ENCODE results near the gene S100A7.
"Not testable (repeated sequence)": the region's sequence is repeated elsewhere in the genome, so short reads cannot be mapped to it uniquely, and the experiment has no call there.

The S100A7 gene

DNA sequence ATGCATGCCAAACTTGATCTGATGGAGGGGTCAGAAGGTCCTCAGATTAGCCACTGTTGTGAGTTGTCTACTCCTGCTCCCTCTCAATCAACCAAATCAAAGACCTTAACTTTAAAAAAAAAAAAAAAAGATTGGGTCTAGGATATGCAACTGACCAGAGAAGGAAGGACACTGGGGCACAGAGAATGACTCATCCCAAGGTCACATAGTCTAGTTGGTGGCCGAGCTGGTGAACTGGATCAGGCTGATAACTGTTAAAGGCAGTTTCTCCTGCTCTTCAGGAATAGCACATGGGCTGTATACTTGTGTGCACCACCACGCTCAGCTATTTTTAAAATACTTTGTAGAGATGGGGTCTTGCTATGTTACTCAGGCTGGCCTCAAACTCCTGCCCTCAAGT is 14.8 kb upstream of the S100A7 start:
- DNase-seq = no peak

DNA sequence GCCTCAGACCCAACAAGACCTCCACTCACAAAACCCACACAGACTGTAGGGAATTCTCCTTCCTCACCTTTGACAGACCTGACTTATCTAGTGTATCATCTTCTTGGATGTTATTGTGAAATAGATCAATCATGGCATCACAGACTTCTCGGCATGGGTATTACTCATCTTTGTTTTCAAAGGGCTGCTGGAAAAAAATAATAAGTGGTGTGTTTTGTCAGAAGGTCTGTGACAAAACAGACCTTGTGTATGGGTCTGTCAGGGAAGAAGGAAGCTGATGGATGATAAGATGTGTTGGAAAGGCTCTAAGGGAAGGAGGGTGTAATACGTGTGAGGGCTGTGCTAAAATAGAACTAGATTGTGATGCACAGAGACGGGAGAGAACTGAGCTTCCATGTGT is 13.9 kb upstream of the S100A7 start:
- no peak for DNase-seq

DNA sequence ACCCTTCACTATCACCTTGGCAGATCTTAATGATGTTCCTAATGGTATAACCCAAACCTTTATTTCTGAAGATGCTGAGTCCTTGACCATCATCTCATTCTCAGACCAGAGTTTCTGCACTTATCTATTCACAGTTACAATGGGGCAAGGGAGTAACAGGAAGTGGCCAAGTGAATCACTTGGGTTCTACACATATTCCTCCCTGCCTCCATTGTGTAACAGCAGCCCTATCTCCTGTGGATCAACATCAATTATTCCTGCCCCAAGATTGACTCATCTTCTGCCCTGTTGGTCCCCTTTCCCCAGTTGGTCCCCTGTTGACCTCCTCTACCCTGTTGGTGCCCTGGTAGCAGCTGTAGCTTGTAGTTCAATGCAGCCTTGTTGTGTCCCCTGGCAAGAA is 10.3 kb upstream of the S100A7 start:
- DNase-seq = no peak

DNA sequence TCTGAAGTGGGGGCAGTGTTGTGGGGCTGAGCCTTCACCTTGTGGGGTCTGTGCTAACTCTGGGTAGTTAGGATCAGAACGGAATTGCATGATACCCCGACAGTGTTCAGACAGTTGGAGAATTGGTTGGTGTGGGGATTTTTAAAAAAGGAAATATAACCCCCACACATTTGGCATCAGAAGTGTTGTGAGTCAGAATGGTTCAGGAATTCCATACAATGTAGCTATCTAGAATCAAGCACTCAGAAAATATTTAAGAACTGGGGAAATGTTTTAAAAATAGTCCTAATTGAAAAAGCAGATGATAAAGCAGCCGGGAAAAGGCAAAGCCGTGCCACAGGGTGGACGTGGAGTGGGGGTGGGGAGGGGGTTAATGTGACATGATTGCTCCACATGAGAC is 6.5 kb upstream of the S100A7 start:
- DNase-seq = no peak

DNA sequence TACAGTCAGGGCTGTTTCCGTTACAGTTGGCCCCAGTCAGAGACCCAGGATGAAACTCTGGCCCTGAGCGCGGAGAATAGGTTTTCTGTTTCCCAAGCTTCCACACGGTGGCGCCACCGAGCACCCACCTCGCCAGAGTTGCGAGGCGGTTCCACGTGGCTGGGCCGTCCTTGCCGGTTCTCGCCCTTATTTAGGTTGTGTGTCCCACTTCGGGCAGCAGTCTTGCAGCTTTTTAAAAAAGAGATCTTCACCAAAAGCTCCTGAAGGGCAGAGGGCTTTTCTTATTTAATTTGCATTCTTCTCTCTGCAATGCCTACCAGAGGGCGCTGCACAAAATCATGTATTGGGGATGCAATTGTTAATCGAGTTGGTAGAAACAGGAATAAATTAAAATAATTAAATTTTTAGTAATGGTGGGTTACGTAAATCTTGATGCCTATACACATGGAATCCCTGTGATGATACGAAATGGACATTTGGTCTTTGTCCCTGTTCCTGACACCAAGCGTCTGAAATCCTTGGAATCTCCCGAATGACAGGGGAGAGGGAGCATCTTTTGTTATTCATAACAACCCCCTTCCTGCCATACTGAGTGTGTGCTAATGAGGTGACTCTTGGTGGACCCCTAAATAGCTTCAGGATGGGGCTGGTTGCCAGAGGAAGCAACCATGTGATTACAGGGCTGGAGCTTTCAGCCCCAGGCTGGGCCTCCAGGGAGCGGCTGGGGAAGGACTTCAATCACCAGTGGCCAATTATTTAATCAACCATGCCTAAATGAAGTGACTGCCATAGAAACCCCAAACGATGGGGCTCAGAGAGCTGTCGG is 5.6 kb upstream of the S100A7 start:
- DNase-seq = no peak

DNA sequence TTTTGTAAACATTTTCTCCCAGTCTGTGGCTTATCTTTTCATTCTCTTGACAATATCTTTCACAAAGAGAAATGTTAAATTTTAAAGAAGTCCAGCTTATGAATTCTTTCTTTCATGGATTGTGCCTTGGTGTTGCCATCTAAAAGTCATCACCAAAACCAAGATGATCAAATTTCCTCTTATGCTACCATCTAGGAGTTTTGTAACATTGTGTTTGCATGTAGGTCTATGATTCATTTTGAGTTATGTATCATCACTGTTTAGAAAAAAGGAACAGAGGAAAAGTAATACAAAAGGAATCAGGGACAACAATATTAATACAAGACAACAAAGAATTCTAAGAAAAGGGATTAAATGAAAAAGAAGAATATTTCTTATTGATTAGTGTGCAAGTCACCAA is 2.3 kb upstream of the S100A7 start:
- not testable (repeated sequence) for DNase-seq

DNA sequence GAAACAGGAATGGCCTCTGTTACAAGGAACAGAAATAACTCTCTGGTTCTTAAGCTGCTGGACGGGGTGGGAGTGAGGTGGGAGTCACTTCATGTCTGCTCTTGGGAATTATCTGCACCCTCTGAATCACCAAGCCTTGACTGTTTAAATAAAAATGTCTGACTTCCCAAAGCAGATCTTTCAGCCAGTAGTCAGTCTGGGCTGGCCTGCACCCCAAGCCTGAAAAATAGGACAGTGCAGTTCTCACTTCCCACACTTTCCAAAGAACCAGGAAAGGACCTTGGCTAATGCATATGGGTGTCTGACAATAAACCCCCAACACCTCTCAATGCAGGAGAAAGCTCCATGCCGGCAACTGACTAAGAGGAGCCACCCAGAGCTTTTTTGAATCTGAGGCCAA is 796 bp downstream of the S100A7 start:
- no peak for DNase-seq

DNA sequence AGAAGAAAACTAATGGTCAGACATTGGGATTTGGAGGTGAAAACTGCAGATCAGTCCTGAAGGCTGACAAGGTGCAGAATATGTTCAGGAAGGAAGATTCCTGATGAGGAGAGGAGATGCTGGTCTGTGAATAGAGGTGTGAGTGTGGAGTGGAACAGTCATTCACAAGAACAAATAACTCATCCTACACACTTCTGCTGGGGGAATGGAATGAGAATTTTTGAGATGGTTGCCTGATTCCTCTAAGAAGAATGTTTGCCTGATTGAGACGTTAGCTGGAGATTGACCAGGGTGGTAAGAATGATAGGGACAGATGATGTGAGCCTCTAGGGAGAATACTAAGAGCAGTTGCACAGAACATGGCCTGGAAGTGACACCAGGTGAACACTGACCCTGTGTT is 4.1 kb downstream of the S100A7 start:
- no peak for DNase-seq

DNA sequence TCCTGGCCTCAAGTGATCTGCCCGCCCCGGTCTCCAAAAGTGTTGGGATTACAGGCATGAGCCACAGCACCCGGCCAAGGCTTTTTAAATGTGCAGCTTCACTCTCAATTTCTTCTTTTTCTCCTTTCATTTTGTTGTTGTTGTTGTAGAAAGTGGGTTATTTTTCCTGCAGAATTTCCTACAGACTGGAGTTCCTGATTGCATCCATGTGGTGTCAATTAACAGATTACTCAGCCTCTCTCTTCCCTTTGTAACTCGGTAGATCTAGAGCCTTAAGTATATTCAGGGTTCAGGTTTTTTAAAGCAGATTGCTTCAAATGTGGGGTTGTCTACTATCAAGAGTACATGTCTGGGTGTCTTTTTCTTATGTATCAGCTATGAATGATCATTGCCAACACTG is 11.6 kb downstream of the S100A7 start:
- not testable (repeated sequence) for DNase-seq

DNA sequence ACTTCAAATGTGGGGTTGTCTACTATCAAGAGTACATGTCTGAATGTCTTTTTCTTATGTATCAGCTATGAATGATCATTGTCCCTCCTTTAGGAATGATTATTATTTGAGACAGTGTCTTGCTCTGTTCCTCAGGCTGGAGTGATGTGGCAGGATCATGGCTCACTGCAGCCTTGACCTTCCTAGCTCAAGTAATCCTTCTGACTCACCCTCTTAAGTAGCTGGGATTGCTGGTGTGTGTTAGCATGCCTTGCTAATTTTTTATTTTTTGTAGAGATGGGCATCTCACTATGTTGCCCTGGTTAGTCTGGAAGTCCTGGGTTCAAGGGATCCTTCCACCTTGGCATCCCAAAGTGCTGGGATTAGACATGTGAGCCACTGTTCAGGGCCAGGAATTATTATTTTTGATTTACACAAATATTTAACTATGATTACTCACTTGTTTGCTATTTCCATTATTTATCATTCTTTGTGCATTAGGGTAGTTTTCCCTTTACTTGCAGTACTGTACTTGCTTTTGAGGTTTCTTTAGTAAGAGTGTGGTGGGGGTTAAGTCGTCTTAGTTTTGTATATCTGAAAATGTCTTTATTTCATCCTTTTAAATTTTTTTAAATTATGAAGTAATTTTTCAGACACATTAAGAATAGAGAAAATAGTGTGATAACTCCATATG is 12.8 kb downstream of the S100A7 start:
- DNase-seq = no peak

DNA sequence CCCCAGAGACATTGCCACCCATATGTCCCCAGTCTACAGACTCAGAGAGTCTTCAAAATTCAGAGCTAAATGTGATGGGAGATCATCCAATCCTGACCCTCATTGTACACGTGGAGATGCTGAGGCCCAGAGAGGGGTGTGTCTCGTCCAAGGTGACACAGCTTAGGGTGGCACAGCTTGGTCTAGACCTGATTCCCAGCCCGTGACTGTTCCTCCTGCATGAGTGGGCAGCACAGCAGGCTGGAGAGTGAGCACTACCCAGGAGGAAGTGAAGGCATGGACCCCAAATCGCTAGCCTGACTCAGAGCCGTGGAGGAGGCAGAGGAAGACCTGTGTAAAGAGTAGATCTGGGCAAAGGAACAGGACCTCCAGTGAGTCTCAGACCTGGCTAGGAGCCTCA is 16.4 kb downstream of the S100A7 start:
- DNase-seq = no peak

DNA sequence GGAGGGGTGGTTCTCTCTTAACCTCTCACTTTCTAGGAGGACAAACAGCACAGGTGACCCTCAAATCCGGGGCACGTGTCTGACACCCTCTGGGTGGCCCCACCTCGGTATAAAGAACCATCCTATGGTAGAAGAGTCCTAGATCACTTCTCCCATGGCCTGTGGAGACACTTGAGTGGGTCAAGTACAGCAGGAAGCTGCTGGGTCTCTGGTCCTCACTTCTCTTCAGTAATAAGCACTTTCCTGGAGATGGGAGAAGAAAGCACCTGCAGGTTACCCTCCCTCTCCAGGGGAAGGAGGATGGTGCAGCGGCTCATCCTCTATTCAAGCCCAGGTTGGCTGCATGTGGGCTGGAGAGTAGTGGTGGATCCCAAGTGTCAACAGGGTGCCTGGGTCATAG is 17.0 kb downstream of the S100A7 start:
- DNase-seq = no peak

DNA sequence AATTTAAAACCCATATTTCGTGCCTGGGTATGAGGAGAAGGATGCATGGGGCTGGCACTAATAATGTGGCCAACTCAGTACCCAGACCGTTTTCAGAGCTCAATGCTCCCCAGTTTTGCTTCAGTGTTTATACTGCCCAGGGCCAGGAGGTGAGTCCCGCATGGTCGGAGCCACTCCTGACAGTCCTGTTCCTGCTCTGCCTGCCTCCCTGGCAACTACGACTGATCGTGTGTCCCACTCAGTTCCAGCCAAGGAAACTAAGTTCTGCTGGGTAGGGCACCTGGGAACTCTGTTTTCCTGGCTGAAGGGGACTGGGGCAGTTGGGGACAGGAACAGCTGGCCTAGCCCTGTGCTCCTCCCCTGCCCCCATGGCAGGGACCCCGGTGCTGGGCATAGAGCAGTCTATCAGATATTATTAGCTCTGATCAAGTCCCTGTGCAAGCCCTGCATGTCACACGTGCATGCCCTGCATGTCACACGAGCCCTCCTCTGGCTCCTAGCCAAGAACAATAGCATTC is 19.2 kb downstream of the S100A7 start:
- DNase-seq = no peak

DNA sequence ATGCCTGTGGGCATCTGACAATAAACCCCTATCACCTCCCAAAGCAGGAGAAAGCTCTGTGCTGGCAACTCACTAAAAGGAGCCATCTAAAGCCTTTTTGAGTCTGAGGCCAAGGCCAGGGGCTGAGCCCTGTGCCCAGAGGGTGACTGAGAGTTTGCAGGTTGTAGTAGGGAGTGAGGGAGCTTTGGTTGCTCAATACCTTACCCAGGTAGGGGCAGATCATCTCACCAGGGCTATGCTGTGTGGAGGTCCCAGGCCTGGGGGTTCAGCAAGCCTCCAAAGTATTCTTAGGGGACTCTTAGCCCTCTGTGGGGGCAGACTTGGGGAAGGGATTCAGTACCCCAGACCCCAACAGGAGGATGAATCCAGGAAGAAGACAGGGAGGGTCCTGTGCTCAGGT is 21.2 kb downstream of the S100A7 start:
- DNase-seq = no peak

DNA sequence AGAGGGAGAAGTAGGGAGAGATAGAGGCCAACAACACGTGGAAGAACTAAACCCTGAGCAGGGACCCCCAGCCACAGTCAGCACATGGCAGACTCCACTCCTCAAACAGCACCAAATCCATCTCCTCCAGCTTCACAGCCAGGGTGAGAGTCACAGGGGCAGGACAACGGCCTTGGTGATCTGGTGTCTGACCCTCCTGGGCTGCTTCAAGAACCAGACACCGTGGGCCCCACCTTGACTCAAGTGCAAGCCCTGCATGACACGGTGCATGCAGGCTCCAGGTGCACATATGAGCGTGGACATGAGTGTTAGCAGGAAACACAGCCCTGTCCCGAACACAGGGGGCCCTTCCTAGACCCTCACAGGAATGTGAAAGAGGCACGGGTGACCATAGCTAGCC is 21.9 kb downstream of the S100A7 start:
- DNase-seq = no peak

DNA sequence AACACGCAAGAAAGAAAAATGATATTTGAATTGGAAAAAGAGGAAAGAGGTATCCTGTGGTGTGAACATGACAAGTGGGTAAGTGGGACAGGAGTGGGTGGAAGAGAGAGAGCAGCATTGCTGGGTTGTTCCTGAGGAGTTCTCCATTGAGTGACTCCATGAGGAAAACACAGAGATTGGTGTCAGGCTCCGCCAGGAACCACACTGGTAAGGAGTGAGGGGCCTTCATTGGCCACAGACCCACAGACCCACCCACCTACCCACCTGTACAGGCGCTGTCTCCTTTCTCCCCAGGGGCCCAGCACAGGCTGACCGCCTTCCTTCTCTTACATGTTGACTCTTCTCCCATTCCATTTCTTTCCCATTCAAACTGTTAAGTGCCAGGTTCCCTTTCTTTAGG is 23.2 kb downstream of the S100A7 start:
- DNase-seq = no peak

DNA sequence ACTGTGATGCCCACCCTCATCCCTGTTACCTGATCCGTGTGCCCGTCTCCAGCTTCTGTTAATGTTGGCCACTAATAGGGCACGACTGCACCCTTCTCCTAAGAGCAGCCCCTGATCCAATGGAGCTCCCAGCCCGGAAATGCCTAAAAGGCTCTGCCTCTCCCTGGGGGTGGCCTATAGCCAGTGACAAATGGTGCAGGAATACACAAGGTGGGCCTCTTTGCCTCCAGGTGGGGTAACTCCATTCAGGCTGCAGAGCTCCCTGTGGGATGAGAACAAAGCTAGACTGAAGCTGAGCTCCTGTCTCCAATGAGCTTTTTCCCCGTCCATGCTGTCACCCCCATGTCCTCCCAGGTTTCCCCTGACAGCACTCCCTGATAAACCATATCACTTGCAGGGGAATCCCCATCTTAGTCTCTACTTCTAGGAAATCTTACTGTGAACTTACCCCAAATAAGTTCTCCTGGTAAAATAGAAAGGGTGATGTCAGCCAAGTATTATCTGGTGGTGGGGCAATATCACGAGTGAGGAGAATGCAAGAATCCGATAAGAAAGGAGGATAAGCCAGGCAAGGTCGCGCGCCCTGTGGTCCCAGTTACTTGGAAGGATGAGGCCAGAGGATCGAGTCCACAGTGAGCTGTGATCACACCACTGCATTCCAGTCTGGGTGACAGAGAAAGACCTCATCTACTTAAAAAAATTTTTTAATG is 25.6 kb downstream of the S100A7 start:
- no peak for DNase-seq

DNA sequence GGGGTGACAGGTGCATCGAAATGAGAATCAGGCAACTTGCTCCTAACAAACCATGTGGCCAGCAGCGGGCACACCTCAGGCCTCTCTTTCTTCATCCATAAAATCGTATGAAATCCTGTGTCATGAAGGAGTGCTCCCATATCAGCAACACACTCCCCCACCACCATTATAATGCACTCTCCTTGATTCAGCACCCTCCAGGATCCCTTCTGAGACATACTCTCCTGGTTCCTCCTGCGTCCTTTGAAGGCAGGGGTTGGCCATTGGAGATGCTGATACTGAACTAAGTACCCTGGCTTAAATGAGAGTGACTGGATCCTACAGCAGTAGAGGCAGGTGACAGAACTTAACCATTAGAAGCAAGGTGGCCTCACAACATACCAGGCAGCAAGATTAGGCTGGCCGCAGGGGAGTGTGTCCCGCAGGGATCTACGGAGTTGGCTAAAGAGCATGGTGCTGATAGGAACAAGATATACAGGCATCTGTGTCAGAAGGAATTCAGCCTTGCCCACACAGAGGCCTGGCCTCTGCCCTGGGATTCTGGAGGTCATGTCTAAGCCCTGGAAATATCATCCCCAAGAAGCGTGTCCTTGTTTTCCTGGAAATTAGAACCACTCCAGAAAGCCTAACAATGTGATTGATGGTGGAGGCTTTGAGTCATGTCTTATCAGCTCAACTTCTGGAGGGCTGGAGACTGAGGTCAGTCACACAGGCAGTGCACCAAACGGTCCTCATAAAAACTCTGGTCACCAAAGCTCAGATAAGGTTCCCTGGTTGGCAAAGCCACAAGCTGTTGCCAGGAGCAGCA is 27.4 kb downstream of the S100A7 start:
- DNase-seq = no peak

DNA sequence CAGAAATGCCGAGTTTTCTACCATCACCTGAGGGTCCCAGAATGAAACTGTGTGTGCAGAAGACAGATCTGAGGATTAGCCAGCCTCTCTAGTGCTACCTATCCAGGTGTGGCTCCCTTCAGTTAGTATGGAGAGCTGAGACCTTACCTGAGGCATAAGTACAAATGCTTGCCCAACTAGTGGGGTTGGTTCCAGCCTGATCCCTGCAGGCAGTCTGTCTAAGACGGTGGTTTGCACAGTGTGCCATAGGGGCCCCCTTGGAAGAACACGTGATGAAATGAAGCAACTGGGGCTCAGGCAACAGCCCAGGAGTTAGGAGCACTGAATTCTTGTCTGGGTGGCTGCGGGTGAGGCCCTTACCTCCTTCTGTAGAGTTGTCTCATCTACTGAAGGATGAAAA is 28.5 kb downstream of the S100A7 start:
- DNase-seq = no peak

DNA sequence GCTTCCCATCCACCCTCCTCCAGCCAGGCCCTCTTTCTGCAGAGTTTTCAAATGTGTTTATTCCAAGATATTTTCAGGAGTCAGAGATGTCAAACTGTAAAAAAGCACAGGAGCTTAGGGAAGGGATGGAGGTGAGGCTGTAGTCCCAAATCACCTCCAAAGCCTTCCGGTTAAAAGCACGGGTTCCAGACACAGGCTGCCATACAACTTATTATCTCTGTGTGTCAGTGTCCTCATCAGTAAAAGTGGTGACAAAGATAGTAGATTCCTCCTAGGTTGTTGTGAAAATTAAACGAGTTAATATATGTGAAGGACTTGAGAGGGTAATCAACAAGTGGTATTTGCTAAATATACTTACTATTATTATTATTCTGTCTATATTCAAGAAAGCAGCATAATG is 29.0 kb downstream of the S100A7 start:
- no peak for DNase-seq

DNA sequence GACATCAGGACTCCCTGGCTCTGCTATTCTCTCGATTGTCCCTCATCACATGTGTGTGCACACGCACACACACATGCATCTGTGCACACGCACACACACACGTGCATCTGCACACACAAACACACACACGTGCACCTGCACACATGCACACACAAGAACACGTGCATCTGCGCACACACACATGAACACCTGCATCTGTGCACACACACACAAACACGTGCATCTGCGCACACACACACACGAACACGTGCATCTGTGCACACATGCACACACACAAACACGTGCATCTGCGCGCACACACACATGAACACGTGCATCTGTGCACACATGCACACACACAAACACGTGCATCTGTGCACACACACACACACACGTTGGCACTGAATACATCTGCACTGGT is 29.4 kb downstream of the S100A7 start:
- no peak for DNase-seq

DNA sequence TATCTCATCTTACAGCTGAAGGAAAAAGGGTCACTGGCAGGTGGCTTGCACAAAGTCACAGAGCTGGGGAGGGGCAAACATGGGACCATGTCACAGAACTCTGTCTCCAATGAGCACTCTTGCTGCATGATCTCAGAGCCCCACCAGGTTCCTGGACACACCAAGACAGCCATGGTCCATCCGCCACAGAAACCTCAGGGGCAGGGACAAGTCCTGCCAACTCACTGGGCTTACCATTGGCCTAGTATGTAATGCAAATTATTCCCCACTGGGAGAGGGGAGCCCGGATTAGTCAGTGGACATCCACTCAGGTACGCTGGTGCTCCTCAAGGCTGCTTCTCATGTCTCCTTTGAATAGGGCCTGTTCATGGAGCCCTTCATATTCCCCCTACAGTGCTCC is 29.9 kb downstream of the S100A7 start:
- DNase-seq = no peak

DNA sequence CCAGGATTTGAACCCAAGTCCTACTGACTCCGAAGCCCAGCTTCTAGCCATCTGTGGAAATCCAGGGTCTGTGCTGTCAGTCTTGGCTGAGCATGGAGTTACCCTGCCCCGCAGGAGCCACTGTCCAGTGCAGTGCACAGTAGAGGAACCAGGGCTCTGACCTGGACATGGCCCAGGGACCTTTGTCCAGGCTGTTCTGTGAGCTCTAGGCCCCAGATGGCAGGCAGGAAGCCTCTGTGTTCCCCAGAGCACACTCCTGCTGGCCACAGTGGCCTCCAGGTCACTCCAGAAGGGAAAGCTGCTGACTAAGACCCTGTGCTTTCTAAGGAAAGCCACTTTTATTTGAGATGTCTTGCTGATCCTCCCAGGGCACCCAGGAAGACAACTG is 30.3 kb downstream of the S100A7 start:
- DNase-seq = no peak

All from hippocampal formation (tissue), 2 donors.